Measurements from ENCODE around the gene TSSC4.

The TSSC4 gene

DNA sequence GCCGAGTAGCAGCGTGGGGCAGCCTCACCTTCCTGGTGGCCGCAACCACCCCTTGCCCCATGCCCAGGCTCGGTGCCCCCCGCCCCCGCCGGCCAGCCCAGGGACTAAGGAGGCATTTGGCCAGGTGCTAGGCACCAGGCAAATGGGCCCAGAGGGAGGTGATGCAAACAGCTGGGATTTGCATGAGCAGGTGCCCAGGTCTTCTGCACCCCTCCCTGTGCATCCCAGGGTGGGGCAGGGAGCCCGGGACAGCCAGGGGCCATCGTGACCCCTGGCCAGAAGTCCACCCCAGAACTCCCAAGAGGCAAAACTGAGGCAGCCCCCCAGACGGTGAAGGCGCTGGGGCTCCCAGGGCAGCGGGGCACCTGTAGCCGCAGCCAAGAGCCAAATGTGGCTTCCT is 25.7 kb downstream of the TSSC4 start:
- H3K4me3 ChIP-seq (replicated peaks; ENCODE audit: insufficient read depth, low read length) = no peak overlapping the region
- DNase-seq (ENCODE audit: low read depth in 1 of 2, low spot score in 1 of 2) = no peak

DNA sequence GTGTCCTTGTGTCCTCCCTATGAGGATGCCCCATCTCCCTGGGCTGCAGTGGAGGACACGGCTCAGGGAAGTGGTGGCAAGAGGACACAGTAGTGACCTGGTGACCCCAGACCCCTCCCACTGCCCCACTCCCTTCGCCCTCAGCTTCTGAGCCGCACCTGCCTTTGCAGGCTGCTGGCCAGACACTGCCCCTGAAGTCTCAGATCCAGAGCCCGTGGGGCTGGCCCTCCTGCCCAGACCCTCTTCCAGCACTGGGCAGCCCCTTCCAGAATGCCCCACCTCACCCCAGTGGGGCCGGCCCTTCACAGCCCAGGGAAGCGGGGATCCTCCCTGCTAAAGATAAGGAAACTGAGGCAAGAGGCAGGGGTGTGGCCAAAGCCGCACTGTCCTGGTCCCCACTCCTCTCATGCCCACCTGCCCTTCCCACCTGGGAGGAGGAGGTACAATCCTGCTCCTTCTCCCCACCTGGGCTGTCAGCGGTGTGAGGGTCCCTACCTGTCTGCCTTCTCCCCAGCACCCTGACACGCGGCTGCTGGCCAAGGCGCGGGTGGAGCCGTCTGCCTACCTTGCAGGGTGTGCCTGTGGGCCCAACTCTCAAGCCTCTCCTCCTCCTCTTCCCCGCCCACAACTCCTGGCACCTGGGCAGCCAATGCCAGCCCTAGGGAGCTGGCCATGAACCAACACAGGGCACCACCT is 26.4 kb downstream of the TSSC4 start:
- H3K27me3 ChIP-seq (ENCODE audit: insufficient read depth, poor library complexity, severe bottlenecking) = no peaks in the 10 kb centered on the region
- H3K4me3 ChIP-seq (replicated peaks; ENCODE audit: insufficient read depth, low read length) = no peak overlapping the region
- no peak overlapping the region for H3K27ac ChIP-seq (replicated peaks)
- DNase-seq (ENCODE audit: low read depth in 1 of 2, low spot score in 1 of 2) = no peak
- TF ChIP-seq, protein P1, sequence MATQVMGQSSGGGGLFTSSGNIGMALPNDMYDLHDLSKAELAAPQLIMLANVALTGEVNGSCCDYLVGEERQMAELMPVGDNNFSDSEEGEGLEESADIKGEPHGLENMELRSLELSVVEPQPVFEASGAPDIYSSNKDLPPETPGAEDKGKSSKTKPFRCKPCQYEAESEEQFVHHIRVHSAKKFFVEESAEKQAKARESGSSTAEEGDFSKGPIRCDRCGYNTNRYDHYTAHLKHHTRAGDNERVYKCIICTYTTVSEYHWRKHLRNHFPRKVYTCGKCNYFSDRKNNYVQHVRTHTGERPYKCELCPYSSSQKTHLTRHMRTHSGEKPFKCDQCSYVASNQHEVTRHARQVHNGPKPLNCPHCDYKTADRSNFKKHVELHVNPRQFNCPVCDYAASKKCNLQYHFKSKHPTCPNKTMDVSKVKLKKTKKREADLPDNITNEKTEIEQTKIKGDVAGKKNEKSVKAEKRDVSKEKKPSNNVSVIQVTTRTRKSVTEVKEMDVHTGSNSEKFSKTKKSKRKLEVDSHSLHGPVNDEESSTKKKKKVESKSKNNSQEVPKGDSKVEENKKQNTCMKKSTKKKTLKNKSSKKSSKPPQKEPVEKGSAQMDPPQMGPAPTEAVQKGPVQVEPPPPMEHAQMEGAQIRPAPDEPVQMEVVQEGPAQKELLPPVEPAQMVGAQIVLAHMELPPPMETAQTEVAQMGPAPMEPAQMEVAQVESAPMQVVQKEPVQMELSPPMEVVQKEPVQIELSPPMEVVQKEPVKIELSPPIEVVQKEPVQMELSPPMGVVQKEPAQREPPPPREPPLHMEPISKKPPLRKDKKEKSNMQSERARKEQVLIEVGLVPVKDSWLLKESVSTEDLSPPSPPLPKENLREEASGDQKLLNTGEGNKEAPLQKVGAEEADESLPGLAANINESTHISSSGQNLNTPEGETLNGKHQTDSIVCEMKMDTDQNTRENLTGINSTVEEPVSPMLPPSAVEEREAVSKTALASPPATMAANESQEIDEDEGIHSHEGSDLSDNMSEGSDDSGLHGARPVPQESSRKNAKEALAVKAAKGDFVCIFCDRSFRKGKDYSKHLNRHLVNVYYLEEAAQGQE (IDR thresholded peaks at IDR 0.05; ENCODE audit: insufficient replicate concordance, low read depth) = no peak
- TF ChIP-seq SPI1 (IDR thresholded peaks at IDR 0.05; ENCODE audit: borderline replicate concordance, low read depth) (no peak), POLR2AphosphoS5 (IDR thresholded peaks at IDR 0.05; ENCODE audit: low read depth) (no peak), GABPA (IDR thresholded peaks at IDR 0.05; ENCODE audit: low read depth) (no peak)

More for the DNA sequence above, 25.7 kb downstream of the TSSC4 start:
- no peak for TF ChIP-seq SPI1 (IDR thresholded peaks at IDR 0.05; ENCODE audit: borderline replicate concordance, low read depth)
- TF ChIP-seq, protein P2, sequence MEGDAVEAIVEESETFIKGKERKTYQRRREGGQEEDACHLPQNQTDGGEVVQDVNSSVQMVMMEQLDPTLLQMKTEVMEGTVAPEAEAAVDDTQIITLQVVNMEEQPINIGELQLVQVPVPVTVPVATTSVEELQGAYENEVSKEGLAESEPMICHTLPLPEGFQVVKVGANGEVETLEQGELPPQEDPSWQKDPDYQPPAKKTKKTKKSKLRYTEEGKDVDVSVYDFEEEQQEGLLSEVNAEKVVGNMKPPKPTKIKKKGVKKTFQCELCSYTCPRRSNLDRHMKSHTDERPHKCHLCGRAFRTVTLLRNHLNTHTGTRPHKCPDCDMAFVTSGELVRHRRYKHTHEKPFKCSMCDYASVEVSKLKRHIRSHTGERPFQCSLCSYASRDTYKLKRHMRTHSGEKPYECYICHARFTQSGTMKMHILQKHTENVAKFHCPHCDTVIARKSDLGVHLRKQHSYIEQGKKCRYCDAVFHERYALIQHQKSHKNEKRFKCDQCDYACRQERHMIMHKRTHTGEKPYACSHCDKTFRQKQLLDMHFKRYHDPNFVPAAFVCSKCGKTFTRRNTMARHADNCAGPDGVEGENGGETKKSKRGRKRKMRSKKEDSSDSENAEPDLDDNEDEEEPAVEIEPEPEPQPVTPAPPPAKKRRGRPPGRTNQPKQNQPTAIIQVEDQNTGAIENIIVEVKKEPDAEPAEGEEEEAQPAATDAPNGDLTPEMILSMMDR (IDR thresholded peaks at IDR 0.05; ENCODE audit: insufficient read depth, low read length) = no peak
- TF ChIP-seq POLR2AphosphoS5 (IDR thresholded peaks at IDR 0.05; ENCODE audit: low read depth) = no peak
- TF ChIP-seq, protein P1 (IDR thresholded peaks at IDR 0.05; ENCODE audit: insufficient replicate concordance, low read depth) = no peak
- no peak for TF ChIP-seq GABPA (IDR thresholded peaks at IDR 0.05; ENCODE audit: low read depth)
- Histone ChIP-seq H3K27me3 (ENCODE audit: insufficient read depth, poor library complexity, severe bottlenecking) (no peaks in the 10 kb centered on the region), H3K27ac (replicated peaks) (no peak overlapping the region)

DNA sequence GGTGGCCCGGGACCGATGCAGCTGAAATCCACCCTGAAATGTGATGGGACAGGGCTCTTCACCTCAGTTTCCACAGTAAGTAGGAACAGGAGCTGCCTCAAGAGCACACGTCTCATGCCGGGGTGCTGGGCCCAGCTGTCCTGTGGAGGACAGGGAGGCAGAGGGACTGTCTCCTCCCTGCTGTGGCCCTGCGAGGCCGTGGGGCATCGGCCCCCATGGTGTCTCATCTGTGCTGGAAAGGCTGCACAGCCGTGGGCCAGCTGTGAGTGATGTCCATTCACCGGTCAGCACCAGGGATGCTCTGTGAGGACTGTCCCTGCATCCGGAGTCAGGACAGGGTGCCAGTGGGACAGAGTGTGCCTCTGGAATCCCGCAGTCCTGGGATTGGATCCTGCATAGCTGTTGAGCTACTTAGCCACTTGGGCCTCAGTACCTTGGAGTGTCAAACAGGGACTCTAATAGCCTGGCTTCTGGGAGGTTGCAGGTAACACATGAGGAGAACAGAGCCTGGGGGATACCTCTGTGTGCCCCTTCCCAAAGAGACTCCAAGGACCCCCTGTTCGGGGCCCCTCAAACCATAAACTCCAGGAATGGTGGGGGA is 27.3 kb downstream of the TSSC4 start:
- no peak overlapping the region for H3K4me3 ChIP-seq (replicated peaks; ENCODE audit: insufficient read depth, low read length)
- no peak for DNase-seq (ENCODE audit: low read depth in 1 of 2, low spot score in 1 of 2)
- no peaks in the 10 kb centered on the region for H3K27me3 ChIP-seq (ENCODE audit: insufficient read depth, poor library complexity, severe bottlenecking)
- TF ChIP-seq GABPA (IDR thresholded peaks at IDR 0.05; ENCODE audit: low read depth) (no peak), POLR2AphosphoS5 (IDR thresholded peaks at IDR 0.05; ENCODE audit: low read depth) (no peak)
- no peak overlapping the region for H3K27ac ChIP-seq (replicated peaks)

DNA sequence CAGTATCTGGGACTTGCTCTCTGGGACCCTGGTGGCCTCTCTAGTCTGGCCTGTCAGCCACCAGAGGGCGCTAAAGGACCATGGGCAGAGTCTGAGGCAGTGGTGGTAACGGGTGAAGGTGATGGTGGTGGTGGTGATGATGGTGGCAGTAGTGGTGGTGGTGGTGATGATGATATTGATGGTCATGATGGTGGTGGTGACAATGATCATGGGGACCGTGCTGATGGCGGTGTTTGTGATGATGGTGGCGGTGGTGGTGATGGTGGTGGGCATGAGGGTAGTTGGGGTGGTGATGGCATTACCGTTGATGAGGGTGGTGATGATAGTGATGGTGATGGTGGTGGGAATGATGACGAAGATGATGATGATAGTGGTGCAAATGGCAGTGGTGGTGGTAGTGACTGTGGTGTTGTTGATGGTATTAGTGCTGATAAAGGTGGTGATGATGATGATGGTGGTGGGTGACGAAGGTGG is 27.8 kb downstream of the TSSC4 start:
- no peak overlapping the region for H3K27ac ChIP-seq (replicated peaks)
- TF ChIP-seq SPI1 (IDR thresholded peaks at IDR 0.05; ENCODE audit: borderline replicate concordance, low read depth) (no peak), POLR2AphosphoS5 (IDR thresholded peaks at IDR 0.05; ENCODE audit: low read depth) (no peak), GABPA (IDR thresholded peaks at IDR 0.05; ENCODE audit: low read depth) (no peak)
- TF ChIP-seq, protein P1 (IDR thresholded peaks at IDR 0.05; ENCODE audit: insufficient replicate concordance, low read depth) = no peak
- TF ChIP-seq, protein P2 (IDR thresholded peaks at IDR 0.05; ENCODE audit: insufficient read depth, low read length) = peak; percentile 72
- no peaks in the 10 kb centered on the region for H3K27me3 ChIP-seq (ENCODE audit: insufficient read depth, poor library complexity, severe bottlenecking)
- peak in 1 of 2 experiments; percentile 78 for DNase-seq (ENCODE audit: low read depth in 1 of 2, low spot score in 1 of 2)
- no peak overlapping the region for H3K4me3 ChIP-seq (replicated peaks; ENCODE audit: insufficient read depth, low read length)

Measured in HL-60 (cell line).